MCF 10A (cell line): ENCODE results near the gene ATF2. TPM values are rescaled to one million over a fixed set of nuclear protein-coding genes. Genes with fewer than 3 reads are reported as not detected.
A peak's percentile ranks its signal among the peaks of the same experiment; 100 is the strongest.

Source experiments
- BruUV-seq: library from RNA; stranded (reverse); fragments of 400-500 nt; replicated peaks from 2 replicates; lab custom pipeline; 2021; lab: Mats Ljungman, UMichigan
- CTCF ChIA-PET: fragments of 300-600 bp; sonication (Branson Sonifier 250); formaldehyde crosslinking; extraction: SDS; loops from one replicate; lab custom pipeline; 2021; ENCODE audit warnings: antibody characterized with exemption, inconsistent platforms; lab: Yijun Ruan, JAX
- POLR2A ChIA-PET: fragments of 300-600, 350-650 bp; sonication (Branson Sonifier 250); formaldehyde crosslinking; extraction: SDS; loops from one replicate; lab custom pipeline; 2020; ENCODE audit warnings: antibody characterized with exemption, inconsistent platforms; lab: Yijun Ruan, JAX
- DNase-seq: peaks from one replicate; pipeline ENCODE4 v3.0.0-alpha.2; 2018; ENCODE audit not compliant: unreplicated experiment
- H3K27ac Mint-ChIP-seq: one replicate; pipeline ENCODE4 v1.8.0; 2022; ENCODE audit warnings: mild to moderate bottlenecking, low read depth, mixed read lengths; ENCODE audit not compliant: unreplicated experiment
- H3K27me3 Mint-ChIP-seq: one replicate; pipeline ENCODE4 v1.8.0; 2022; ENCODE audit warnings: mixed read lengths; ENCODE audit not compliant: insufficient read depth, unreplicated experiment
- H3K36me3 Mint-ChIP-seq: one replicate; pipeline ENCODE4 v1.8.0; 2022; ENCODE audit warnings: mild to moderate bottlenecking, moderate library complexity, mixed read lengths; ENCODE audit not compliant: insufficient read depth, unreplicated experiment
- H3K4me1 Mint-ChIP-seq: one replicate; pipeline ENCODE4 v1.8.0; 2022; ENCODE audit warnings: mixed read lengths; ENCODE audit not compliant: insufficient read depth, unreplicated experiment
- H3K4me3 Mint-ChIP-seq: one replicate; pipeline ENCODE4 v1.8.0; 2022; ENCODE audit warnings: mild to moderate bottlenecking, moderate library complexity, mixed read lengths; ENCODE audit not compliant: unreplicated experiment
- H3K9me3 Mint-ChIP-seq: one replicate; pipeline ENCODE4 v1.8.0; 2022; ENCODE audit warnings: mixed read lengths; ENCODE audit not compliant: unreplicated experiment
- intact Hi-C: fragments of 100-400 bp; cut with micrococcal nuclease; formaldehyde crosslinking; loops from 2 replicates; pipeline ENCODE4 v1.14.1; 2022
- total RNA-seq: library from RNA; stranded (reverse); gene quantifications from 2 replicates; pipeline ENCODE4 v1.2.3, GENCODE V29; 2022
- TF ChIP-seq, protein P1 (sequence below): fragments of 200-600 bp; IDR thresholded peaks from one replicate; pipeline ENCODE4 v1.8.0; 2022; ENCODE audit warnings: antibody characterized with exemption, mild to moderate bottlenecking; ENCODE audit not compliant: unreplicated experiment

ATF2 gene
- total RNA-seq, 1 experiment from 2014 or later, result 63.9 TPM

DNA sequence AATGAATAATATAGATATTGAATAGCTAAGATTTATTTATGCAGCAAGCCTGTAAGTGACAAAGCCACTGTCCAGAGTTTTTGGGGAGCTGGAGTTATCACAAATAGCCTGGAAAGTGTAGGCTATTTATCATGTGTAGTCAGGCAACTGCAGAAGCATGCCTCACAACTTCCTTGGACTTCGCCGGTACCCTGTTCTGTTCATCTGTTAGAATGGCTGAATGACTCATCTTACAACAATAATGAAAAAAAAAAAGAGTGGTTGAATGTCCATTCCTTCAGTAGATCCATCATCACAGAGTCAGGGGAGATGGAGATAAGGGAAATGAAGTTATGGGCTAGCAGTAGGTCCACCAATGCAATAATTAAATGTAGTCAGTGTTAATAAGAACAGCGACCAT lies 37.5 kb upstream of the ATF2 start:
- DNase-seq, result peak; percentile 30
- no peak overlapping the region for H3K4me3 Mint-ChIP-seq
- CTCF ChIA-PET, result interaction anchor here (1.0 to 3.6 kb wide), 6 partner anchors 18 to 882 kb away, joined by 3 to 38 read pairs (median 8); no protein-coding TSS in a partner anchor
- POLR2A ChIA-PET, result interaction anchor here (0.7 to 1.3 kb wide), 3 partner anchors 103 to 892 kb away, joined by 3 to 5 read pairs (median 4); no protein-coding TSS in a partner anchor
- intact Hi-C loops, result no loop called here
- no TSS peak for BruUV-seq
- peaks cover 51% of the 10 kb centered on the region for H3K27me3 Mint-ChIP-seq
- H3K9me3 Mint-ChIP-seq, result no peaks in the 10 kb centered on the region
- TF ChIP-seq, protein P1, sequence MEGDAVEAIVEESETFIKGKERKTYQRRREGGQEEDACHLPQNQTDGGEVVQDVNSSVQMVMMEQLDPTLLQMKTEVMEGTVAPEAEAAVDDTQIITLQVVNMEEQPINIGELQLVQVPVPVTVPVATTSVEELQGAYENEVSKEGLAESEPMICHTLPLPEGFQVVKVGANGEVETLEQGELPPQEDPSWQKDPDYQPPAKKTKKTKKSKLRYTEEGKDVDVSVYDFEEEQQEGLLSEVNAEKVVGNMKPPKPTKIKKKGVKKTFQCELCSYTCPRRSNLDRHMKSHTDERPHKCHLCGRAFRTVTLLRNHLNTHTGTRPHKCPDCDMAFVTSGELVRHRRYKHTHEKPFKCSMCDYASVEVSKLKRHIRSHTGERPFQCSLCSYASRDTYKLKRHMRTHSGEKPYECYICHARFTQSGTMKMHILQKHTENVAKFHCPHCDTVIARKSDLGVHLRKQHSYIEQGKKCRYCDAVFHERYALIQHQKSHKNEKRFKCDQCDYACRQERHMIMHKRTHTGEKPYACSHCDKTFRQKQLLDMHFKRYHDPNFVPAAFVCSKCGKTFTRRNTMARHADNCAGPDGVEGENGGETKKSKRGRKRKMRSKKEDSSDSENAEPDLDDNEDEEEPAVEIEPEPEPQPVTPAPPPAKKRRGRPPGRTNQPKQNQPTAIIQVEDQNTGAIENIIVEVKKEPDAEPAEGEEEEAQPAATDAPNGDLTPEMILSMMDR, result no peak
- no peaks in the 10 kb centered on the region for H3K36me3 Mint-ChIP-seq
- no peak overlapping the region for H3K27ac Mint-ChIP-seq
- H3K4me1 Mint-ChIP-seq, result no peaks in the 10 kb centered on the region

DNA sequence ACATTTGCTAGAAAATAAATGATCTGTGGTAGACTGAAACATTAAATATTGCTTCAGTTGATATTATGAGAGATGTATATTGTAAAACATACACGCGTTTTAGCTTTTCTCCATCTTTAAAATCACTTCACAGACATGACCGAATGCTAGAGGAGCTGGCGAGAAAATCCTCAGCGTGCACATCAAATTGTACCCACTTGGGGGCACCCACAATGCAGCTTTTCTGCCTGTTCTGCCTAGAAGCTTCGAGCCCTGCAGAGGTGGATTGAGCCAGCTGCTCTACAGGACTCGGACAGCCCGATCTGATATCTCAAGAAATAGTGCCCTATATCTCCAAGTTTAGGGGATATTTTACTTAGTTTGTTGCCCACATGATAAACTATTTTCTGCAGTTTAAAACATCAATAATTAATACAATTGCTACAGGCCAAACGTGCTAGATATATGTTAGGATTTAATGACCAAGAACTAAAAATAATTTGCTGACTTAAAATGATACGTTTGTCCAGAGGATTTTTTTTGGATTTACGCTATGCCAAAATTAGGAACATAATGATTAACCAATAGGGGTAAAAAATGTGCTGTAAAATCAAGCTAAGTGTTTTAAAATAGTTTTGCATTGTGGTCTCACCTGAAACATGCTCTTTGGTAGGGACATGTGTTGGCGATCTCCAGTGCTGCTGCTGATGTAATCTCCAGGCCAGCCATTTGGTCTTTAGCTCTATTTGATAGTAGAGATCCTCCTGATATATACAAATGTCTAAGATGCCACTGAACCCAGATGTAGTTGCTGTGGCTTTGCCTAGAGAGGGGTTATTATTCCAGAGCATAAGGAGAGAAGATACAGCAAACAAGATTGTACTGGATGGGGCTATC lies 35.9 kb upstream of the ATF2 start:
- H3K4me3 Mint-ChIP-seq, result no peak overlapping the region
- TF ChIP-seq, protein P1, result peak; percentile 48
- BruUV-seq, result no TSS peak
- DNase-seq, result peak; percentile 75
- H3K4me1 Mint-ChIP-seq, result no peaks in the 10 kb centered on the region
- H3K9me3 Mint-ChIP-seq, result no peaks in the 10 kb centered on the region
- POLR2A ChIA-PET, result interaction anchor here (0.6 to 1.5 kb wide), 7 partner anchors 36 to 1434 kb away, joined by 3 to 6 read pairs (median 3); partner anchors contain the start of gene ATF2
- H3K27ac Mint-ChIP-seq, result no peak overlapping the region
- CTCF ChIA-PET, result interaction anchor here (0.6 to 3.6 kb wide), 29 partner anchors 10 to 894 kb away, joined by 3 to 38 read pairs (median 3); no protein-coding TSS in a partner anchor
- peaks cover 34% of the 10 kb centered on the region for H3K27me3 Mint-ChIP-seq
- intact Hi-C loops, result loop anchor here (1.0 kb wide), 3 partner anchors 78 to 893 kb away; no protein-coding TSS in a partner anchor
- H3K36me3 Mint-ChIP-seq, result no peaks in the 10 kb centered on the region

DNA sequence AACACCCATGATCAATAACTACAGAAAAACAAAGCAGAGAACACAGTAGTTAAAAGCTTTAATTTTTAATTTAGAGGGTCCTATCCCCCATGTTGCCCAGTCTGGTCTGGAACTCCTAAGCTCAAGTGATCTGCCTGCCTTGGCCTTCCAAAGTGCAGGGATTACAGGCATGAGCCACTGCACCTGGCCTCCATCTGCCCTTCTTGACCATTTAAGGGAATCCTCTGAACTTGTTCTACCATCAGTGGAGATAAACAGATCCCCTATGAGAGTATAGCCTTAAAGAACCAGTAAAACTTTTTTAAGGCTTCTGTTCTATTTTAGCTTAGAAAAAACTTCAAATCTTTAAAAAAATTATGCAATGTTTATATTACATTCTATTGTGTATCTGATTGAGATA lies 27.0 kb upstream of the ATF2 start:
- Mint-ChIP-seq H3K9me3 (no peaks in the 10 kb centered on the region), H3K36me3 (no peaks in the 10 kb centered on the region), H3K27ac (no peak overlapping the region), H3K4me3 (no peak overlapping the region), H3K4me1 (no peaks in the 10 kb centered on the region), H3K27me3 (peaks cover 30% of the 10 kb centered on the region)
- BruUV-seq, result no TSS peak
- ChIA-PET CTCF (interaction anchor here (0.9 kb wide), 1 partner anchor 87 kb away, joined by 4 read pairs; no protein-coding TSS in a partner anchor), POLR2A (no interaction called here)
- TF ChIP-seq, protein P1, result no peak
- intact Hi-C loops, result no loop called here
- DNase-seq, result no peak

DNA sequence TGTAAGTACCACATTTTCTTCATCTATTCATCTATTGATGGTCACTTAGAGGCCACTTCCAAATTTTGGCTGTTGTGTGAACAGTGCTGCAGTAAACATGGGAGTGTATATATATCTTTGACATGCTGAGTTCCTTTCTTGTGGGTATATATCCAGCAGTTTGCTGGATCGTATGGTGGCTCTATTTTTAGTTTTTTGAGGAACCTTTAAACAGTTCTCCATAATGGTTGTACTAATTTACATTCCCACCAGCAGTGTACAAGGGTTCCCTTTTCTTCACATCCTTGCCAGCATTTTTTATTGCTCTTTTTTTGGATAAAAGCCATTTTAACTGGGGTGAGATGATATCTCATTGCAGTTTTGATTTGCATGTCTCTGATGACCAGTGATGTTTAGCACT lies 20.8 kb upstream of the ATF2 start:
- ChIA-PET POLR2A (no interaction called here), CTCF (interaction anchor here (0.6 kb wide), 1 partner anchor 518 kb away, joined by 3 read pairs; no protein-coding TSS in a partner anchor)
- TF ChIP-seq, protein P1, result no peak
- DNase-seq, result no peak
- Mint-ChIP-seq H3K36me3 (no peaks in the 10 kb centered on the region), H3K4me1 (no peaks in the 10 kb centered on the region), H3K27ac (no peak overlapping the region), H3K27me3 (no peaks in the 10 kb centered on the region), H3K9me3 (no peaks in the 10 kb centered on the region), H3K4me3 (no peak overlapping the region)
- no TSS peak for BruUV-seq
- intact Hi-C loops, result no loop called here
